SU-DHL-6 (cell line): ENCODE results near the gene RBM26.

Experiments
- H2AFZ ChIP-seq: fragments of 200-600 bp; sonication (generic); 2 replicates; pipeline ENCODE4 v1.6.1; 2014; ENCODE audit warnings: low read depth, mild to moderate bottlenecking, moderate library complexity, mixed read lengths, antibody characterized with exemption, low read length; ENCODE audit not compliant: severe bottlenecking
- H3F3A ChIP-seq: fragments of 200-600 bp; shearing (Covaris generic); 2 replicates; pipeline ENCODE4 v1.6.0; 2016; ENCODE audit warnings: antibody characterized with exemption, mild to moderate bottlenecking; ENCODE audit not compliant: insufficient read depth
- H3K27ac ChIP-seq: fragments of 200-600 bp; sonication (generic); 2 replicates; pipeline ENCODE4 v1.5.1; 2016; ENCODE audit warnings: low read depth, mild to moderate bottlenecking, low read length, moderate library complexity, mixed read lengths
- H3K27me3 ChIP-seq: fragments of 200-600 bp; sonication (generic), shearing (Covaris generic); 2 replicates; pipeline ENCODE4 v1.6.0; 2014; ENCODE audit warnings: mild to moderate bottlenecking, low read length
- H3K36me3 ChIP-seq: fragments of 200-600 bp; sonication (generic); 2 replicates; pipeline ENCODE4 v1.6.1; 2014; ENCODE audit warnings: mild to moderate bottlenecking, low read length, mixed read lengths
- H3K4me2 ChIP-seq: fragments of 300-600, 200-600 bp; shearing (Covaris generic), sonication (generic); 2 replicates; pipeline ENCODE4 v1.6.0; 2014; ENCODE audit warnings: low read length, low read depth, mild to moderate bottlenecking; ENCODE audit not compliant: poor library complexity, severe bottlenecking
- H3K4me3 ChIP-seq: fragments of 200-600 bp; sonication (generic); 2 replicates; pipeline ENCODE4 v1.5.1; 2014; ENCODE audit warnings: antibody characterized with exemption, low read length, mild to moderate bottlenecking, mixed read lengths; ENCODE audit not compliant: insufficient read depth, poor library complexity, severe bottlenecking
- H3K79me2 ChIP-seq: fragments of 200-600 bp; sonication (generic); 2 replicates; pipeline ENCODE4 v1.6.1; 2014; ENCODE audit warnings: mild to moderate bottlenecking, low read length, moderate library complexity; ENCODE audit not compliant: insufficient read depth
- H3K9ac ChIP-seq: fragments of 200-600 bp; sonication (generic); 2 replicates; pipeline ENCODE4 v1.7.0; 2014; ENCODE audit warnings: mild to moderate bottlenecking, low read length
- H3K9me2 ChIP-seq: fragments of 200-600 bp; sonication (generic); replicated peaks from 2 replicates; pipeline ENCODE4 v1.6.1; 2014; ENCODE audit warnings: low read length; ENCODE audit not compliant: insufficient read depth
- H3K9me3 ChIP-seq: fragments of 200-600 bp; sonication (generic); 2 replicates; pipeline ENCODE4 v1.6.1; 2014; ENCODE audit warnings: low read length, mixed read lengths; ENCODE audit not compliant: insufficient read depth
- H4K20me1 ChIP-seq: fragments of 200-600 bp; sonication (generic); 2 replicates; pipeline ENCODE4 v1.6.1; 2014; ENCODE audit warnings: low read depth, mild to moderate bottlenecking, antibody characterized with exemption, low read length, moderate library complexity, mixed read lengths
- EZH2phosphoT487 ChIP-seq: fragments of 200-600 bp; sonication (generic), shearing (Covaris generic); conservative IDR thresholded peaks from 2 replicates; pipeline ENCODE4 v1.6.1; 2018; ENCODE audit warnings: mild to moderate bottlenecking, antibody characterized with exemption, low read length, moderate library complexity, mixed read lengths
- TF ChIP-seq, protein P1 (sequence below): fragments of 200-600 bp; sonication (generic); IDR thresholded peaks from one replicate; pipeline ENCODE4 v1.5.1; 2017; ENCODE audit warnings: antibody characterized with exemption, mild to moderate bottlenecking, low read length, moderate library complexity; ENCODE audit not compliant: insufficient read depth, poor library complexity, severe bottlenecking

The RBM26 gene

DNA sequence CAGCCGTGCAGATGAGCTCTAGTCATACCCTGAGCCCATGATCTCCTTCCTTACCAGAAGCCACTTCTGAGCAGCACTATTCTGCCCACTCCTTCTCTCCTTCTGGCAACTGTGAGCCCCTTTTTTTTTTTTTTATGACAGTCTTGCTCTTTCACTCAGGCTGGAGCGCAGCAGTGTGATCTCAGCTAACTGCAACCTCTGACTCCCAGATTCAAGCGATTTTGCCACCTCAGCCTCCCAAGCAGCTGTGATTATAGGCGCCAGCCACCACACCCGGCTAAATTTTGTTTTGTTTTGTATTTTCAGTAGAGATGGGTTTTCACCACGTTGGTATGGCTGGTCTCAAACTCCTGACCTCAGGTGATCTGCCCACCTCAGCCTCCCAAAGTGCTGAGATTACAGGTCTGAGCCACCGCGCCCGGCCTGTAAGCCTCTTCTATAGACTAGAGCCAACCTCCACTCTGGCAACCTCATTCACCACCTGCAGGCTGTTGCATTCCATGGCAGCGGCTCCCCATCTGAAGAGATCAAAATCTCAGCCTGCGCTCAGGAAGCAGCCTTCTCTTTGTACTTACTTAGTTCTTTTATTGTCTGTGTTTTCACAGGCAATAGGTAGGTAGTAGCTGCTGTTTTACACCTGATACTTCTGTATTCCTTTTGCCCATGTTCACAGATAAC is 40.1 kb upstream of the RBM26 start:
- H3K9me3 ChIP-seq = no peaks in the 10 kb centered on the region
- no peak overlapping the region for H3K4me2 ChIP-seq
- no peaks in the 10 kb centered on the region for H3K79me2 ChIP-seq
- no peaks in the 10 kb centered on the region for H3F3A ChIP-seq
- no peaks in the 10 kb centered on the region for H4K20me1 ChIP-seq
- H3K9me2 ChIP-seq = no peaks in the 10 kb centered on the region
- no peak overlapping the region for H3K27ac ChIP-seq
- no peaks in the 10 kb centered on the region for H3K36me3 ChIP-seq
- no peak for TF ChIP-seq EZH2phosphoT487
- TF ChIP-seq, protein P1, sequence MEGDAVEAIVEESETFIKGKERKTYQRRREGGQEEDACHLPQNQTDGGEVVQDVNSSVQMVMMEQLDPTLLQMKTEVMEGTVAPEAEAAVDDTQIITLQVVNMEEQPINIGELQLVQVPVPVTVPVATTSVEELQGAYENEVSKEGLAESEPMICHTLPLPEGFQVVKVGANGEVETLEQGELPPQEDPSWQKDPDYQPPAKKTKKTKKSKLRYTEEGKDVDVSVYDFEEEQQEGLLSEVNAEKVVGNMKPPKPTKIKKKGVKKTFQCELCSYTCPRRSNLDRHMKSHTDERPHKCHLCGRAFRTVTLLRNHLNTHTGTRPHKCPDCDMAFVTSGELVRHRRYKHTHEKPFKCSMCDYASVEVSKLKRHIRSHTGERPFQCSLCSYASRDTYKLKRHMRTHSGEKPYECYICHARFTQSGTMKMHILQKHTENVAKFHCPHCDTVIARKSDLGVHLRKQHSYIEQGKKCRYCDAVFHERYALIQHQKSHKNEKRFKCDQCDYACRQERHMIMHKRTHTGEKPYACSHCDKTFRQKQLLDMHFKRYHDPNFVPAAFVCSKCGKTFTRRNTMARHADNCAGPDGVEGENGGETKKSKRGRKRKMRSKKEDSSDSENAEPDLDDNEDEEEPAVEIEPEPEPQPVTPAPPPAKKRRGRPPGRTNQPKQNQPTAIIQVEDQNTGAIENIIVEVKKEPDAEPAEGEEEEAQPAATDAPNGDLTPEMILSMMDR = no peak
- no peak overlapping the region for H3K4me3 ChIP-seq
- no peak overlapping the region for H3K9ac ChIP-seq
- H2AFZ ChIP-seq = no peak overlapping the region
- H3K27me3 ChIP-seq = no peaks in the 10 kb centered on the region

DNA sequence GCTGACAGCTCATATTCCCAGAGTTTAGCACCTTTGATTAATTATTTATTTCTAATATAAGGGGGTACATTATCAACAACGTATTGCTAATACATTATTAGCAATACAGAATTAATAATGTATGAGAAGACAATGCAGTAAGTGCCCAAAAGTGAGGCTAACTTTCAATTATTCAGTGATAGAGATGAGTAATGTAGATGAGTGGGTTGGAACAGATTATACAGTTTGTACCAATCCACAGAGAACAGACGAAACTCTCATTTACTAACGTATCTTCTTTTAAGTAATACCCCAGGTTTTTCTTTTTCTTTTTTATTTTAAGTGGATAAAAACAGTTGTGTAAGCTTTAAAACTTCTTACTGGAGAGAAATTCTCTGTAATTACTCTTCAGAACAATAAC is 36.7 kb upstream of the RBM26 start:
- no peak for TF ChIP-seq EZH2phosphoT487
- TF ChIP-seq, protein P1 = no peak
- no peaks in the 10 kb centered on the region for H3K27me3 ChIP-seq
- H3K36me3 ChIP-seq = no peaks in the 10 kb centered on the region
- H3K9me3 ChIP-seq = no peaks in the 10 kb centered on the region
- H3K9ac ChIP-seq = no peak overlapping the region
- no peaks in the 10 kb centered on the region for H3K79me2 ChIP-seq
- no peak overlapping the region for H3K4me2 ChIP-seq
- H3K27ac ChIP-seq = no peak overlapping the region
- no peak overlapping the region for H3K4me3 ChIP-seq
- no peak overlapping the region for H2AFZ ChIP-seq
- no peaks in the 10 kb centered on the region for H4K20me1 ChIP-seq
- no peaks in the 10 kb centered on the region for H3K9me2 ChIP-seq
- no peaks in the 10 kb centered on the region for H3F3A ChIP-seq

DNA sequence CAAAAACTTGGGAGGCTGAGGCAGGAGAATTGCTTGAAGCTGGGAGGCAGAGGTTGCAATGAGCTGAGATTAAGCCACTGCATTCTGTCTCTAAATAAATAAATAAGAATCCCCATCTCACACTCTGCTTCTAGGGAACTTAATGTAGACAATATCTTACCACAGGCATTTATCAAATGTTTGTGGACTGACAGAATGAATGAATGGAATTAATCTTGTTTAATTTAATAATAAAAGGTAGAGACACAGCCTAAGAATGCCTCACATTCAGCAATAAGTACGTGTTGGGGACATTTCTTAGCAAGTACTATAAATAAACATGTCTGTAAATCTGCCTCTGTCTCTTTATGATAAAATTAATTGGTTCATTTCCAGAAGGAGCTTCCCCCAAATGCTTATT is 36.2 kb upstream of the RBM26 start:
- Histone ChIP-seq H3K4me2 (no peak overlapping the region), H4K20me1 (no peaks in the 10 kb centered on the region), H3K79me2 (no peaks in the 10 kb centered on the region), H3K36me3 (no peaks in the 10 kb centered on the region), H3K9me3 (no peaks in the 10 kb centered on the region), H3K4me3 (no peak overlapping the region), H3K27ac (no peak overlapping the region), H2AFZ (no peak overlapping the region), H3K9ac (no peak overlapping the region), H3K27me3 (no peaks in the 10 kb centered on the region), H3F3A (no peaks in the 10 kb centered on the region), H3K9me2 (no peaks in the 10 kb centered on the region)
- TF ChIP-seq EZH2phosphoT487 = no peak
- TF ChIP-seq, protein P1 = no peak
